HG02973 (cell line): Measurements from ENCODE around the gene RAPGEF4.
A peak's percentile ranks its signal among the peaks of the same experiment; 100 is the strongest.

Experiments
- ATAC-seq: cut with Tn5 transposase; IDR thresholded peaks from one replicate; pipeline ENCODE4 v1.9.1; 2021; ENCODE audit warnings: moderate library complexity; ENCODE audit not compliant: unreplicated experiment

RAPGEF4 gene

DNA sequence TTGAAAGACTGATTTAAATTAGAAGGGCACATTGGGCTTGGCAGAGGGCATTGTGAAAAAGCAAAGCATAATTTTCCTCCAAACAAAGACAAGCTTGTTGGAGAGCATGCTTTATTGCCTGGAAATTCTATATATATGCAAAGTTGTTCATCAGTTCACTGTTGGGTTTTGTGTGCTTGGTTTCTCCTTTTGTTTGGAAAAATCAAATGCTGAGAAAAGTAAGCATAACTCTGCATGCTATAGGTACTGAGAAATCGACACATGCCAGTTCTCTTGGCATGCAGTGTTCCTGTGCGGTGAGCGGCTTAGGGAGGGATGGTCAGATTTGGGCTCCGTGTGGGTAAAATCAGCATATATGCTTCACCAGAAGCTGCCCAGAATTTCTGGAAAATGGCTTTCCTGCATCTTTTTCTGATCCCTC is 161.0 kb downstream of the RAPGEF4 start:
- ATAC-seq, result no peak

DNA sequence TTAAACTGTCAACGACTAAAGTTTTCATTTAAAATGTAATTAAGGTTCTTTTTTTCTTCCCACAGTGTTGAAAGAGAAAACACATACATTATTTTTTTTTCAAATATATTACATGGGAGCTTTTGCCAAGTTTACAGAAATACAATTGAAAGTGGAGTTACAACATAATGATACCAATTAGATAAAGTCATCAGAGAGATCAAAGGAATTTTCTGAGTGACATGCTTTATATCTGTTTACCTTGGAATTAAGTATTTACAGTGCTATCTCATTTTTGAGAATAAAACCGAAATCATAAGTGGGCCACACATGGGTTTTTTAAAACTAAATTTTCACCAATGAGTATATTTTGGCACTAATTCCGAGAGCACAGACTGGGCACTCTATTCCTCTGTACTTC is 165.2 kb downstream of the RAPGEF4 start:
- no peak for ATAC-seq

- ATAC-seq, result no peak
Observed at GRCh38 chr2:172901913-172902312, 166.3 kb downstream of the RAPGEF4 start.

DNA sequence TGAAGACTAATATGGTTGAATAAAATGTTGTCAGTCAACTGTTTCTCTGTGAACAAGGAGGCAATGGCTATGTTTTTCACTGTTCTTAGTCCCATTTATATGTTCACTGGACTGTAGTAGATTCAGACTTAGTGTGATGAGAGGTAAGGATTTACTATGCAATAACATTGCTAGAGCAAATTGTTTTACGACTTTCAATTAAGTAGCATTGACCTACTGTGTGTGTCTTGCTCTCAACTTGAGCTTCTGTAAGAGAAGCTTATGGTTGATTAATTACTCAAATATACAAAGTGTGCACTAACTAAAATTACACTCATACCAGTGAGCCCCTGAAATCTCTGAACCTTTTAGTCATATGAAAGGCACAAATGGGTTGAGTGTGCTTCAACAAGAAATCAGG is 168.6 kb downstream of the RAPGEF4 start:
- ATAC-seq, result no peak

DNA sequence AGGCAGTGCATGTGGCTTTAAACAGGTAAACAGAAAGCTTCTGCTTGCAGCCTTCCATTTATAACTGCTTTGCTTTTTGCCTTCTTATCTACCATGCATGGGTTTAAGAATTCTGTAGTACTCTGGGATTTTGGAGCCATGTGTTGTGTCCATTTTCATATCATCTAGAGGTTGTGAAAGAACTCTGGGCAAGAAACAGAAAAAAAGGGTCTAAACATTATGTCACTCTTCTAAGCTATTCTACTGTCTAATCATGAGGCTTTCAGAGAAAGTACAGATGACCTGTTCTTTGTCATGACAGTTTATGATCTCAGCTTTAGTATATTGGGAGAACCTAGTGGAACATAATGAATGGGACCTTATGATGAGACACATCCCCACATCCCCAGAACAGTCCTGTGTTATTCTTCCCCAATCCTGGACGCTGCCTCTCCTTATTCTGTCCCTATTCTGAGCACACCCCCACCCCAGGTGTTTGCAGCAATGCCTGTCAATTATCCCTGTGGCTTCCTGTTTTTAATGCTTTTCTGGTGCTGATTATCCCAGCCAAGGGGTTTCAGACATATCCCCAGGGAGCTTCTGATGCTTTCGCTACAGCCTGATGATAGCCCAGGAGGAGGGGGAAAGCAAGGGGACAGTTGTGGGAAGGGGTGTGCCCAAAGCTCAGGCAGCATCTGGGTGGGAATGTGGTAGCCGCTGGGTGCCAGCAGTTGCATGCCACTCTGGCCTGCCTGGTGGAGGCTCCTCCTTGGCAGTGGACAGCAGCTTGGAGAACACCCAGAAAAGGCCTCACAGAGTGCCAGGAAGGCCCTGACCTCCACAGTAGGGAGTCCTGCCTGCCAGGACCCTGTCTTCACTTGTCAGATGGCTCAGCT is 170.5 kb downstream of the RAPGEF4 start:
- no peak for ATAC-seq

DNA sequence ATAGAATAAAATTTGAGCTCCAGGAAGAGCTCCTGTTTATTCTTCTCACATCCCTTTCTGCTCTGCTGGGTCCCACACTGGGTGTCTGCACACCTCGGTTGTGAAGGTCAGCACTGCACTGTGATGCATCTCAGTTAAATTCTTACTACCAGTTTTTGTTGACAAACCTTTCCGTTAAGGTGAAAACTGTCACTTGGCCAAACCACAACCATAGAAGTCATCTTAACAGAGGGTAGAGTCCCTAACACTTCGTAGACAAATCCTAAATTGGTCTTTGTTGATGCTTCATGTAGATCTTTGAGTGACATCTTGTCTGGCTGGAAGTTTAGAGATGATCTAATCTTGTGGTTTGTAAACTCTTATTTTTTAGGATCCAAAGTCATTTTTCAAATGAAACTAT is 172.6 kb downstream of the RAPGEF4 start:
- no peak for ATAC-seq

- no peak for ATAC-seq
Observed at GRCh38 chr2:172909454-172909853, 173.8 kb downstream of the RAPGEF4 start.

DNA sequence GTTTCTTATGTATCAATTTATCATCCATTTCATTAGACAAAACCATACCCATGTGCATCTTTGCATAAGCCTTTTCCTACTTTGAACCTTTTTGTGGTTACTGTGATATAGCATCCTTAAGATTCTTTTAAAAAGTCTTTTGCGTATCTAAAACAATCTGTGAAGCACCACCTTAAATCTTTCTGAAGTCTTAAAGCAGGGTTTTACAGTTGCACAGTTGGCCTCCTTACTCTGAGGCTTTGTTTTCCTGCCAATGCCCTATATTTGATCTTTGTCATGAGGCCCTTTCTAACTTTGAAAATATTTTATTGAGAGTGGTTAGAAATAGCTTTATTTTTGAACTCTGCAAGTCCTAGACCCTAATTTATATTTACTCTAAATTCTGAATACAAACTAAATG is 176.6 kb downstream of the RAPGEF4 start:
- ATAC-seq, result no peak

GRCh38 chr2:172914341-172915008 is 178.8 kb downstream of the RAPGEF4 start:
- no peak for ATAC-seq

DNA sequence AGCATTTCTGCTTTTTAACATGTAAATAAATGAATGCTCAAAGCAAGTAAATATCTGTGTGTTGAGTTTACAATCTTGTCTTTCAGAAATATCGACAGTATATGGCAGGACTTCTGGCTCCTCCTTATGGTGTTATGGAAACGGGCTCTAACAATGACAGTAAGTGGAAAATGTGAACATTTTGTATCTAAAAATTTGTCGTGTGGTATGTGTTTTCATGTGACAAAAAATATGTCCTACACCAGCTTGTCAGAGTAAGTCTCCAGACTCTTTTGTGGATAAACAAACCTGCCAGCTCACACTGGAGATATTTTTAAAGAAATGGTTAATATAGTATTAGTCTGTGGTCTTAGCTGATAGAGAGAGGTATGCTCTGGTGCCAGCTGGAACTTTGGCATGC is 182.1 kb downstream of the RAPGEF4 start:
- ATAC-seq, result no peak

- peak; percentile 85 for ATAC-seq
Observed at GRCh38 chr2:172919732-172920131, 184.1 kb downstream of the RAPGEF4 start.

DNA sequence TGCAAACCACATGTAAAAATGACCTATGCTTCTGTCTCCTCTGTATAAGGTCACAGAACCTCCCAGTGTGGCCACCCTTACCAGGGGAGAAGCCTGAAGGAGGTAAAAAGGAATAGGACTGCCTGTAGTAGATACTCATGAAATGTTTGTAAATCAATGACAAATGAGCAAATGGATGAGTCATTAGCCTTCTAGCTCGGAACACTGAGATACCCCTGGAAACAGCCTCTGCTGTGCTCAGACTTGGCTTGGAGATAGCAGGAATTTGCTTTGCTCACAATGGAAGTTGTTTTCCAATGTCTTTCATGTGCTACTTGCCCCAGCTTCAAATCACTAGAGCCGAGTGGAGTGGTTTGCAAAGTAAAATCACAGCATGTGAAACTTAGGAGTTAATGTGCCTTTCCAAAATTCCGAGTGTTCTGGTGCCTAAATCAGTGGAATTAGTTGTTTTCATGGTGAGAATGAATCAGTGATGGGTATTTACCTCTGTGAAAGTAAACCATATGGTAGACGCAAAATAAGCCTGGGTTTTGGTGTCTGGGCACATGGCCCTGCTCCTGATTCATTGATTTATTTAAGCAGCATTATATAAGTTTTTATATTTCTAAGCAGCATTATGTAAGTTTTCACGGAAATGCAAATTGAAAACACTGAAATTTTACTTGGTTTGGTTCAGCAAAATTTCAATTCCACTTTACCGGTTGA is 186.0 kb downstream of the RAPGEF4 start:
- ATAC-seq, result no peak

GRCh38 chr2:172922306-172922705 is 186.7 kb downstream of the RAPGEF4 start:
- ATAC-seq, result no peak

- ATAC-seq, result no peak
Observed at GRCh38 chr2:172922815-172923214, 187.2 kb downstream of the RAPGEF4 start.

DNA sequence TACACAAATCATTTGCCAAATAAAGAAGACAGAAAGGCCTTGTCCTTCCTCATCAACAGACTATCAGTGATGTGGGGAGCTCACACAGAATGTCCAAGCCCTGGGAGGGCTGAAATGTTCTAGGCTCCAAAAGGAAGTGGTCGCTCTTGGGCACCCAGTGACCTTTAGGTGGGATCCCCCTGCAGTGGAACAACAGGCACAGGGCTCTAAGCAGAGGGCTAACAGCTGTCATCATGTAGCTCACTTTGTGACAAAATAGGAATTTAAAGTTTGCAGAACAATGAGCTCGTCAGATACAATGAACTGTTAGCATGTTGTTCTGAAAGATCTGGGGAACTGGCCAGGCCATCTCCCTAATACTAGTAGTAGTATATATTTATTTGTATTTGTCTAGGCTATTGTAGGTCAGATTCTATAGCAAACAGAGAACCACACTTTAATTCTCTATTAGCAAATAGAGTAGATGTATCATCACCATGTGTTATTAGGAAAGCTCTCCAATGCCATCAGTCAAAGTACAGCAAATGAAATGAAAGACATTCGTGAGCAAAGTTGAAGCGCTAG is 188.5 kb downstream of the RAPGEF4 start:
- ATAC-seq, result no peak

DNA sequence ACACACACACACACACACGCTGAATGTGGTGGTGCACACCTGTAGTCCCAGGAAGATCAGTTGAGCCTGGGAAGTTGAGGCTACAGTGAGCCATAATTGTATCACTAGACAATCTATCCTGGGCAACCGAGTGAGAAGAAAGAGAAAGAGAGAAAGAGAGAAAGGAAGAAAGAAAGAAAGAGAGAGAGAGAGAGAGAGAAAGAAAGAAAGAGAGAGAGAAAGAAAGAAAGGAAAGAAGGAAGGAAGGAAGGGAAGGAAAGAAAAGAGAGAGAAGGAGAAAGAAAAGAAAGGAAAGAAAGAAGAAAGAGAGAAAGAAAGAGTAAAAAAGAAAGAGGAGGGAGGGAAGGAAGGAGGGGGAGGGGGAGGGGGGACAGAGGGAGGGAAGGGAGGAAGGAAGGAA is 190.0 kb downstream of the RAPGEF4 start:
- no peak for ATAC-seq

DNA sequence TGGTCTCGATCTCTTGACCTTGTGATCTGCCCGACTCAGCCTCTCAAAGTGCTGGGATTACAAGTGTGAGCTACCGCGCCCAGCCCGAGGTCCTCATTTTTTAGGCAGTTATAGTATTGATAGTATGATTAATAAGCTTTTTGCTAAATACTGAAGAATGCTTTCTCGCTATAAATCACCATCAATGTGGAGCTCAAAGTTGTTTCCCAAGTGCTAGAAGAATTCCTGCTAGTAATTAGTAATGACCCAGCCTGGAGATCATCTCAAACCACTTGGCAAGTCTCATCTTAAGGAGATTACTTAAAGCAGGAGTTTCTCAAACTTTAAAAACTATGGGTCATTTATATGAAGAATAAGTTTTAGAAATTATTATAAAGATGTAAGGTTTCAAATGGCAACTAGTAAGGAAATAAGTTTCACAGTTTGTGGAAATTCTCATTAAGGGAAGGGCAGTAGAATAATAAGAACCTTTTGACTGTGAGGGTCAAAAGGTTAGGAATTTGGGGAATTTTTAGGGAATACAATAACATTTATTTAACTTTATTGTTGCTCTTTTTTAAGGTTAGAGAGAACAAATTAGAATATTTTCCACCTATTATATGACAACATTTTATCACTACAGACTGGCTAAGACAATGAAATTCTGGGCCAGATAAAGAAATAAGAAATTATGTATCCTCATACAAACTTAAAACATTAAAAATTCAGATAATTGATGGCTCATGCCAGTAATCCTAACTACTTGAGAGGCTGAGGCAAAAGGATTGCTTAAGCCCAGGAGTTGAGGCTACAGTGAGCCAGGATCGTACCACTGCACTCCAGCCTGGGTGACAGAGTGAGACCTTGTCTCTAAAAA is 191.4 kb downstream of the RAPGEF4 start:
- ATAC-seq, result no peak

- no peak for ATAC-seq
Observed at GRCh38 chr2:172927641-172928357, 192.2 kb downstream of the RAPGEF4 start.

DNA sequence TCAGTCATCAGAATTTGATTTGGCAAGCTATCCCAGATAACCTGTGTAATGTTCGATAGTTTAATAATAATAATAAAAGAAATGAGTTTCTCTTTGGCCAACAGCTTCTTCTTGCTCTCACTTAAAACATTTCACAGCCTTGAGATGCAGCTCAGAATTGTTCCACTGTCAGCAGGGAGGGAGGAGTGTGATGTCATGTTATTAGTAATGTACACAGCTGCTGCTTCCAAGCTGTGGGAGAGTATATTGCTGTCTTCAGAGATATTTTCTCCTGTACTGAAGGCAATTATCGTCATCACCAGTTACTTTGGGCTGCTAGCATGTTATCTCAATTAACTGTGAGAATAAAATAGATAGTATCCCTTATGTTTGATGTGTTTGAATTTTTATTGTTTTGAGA is 193.1 kb downstream of the RAPGEF4 start:
- no peak for ATAC-seq

DNA sequence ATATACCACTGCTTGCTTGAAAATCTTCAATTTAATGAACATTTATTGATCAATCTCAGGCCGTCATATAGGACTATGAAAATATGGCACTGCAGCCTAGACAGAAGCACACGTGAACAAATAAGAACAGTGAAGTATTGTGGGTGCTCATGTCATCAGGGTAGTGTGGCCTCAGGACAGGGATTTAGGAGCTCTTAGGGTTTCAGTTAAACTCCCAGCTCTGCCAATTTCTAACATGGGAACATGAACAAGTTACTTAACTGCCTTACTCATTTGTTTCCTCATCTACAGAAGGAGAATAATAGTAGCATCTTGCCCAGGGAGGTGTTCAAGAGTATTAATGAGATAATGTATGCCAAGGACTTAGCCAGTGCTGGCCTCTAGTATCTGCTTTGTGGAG is 194.0 kb downstream of the RAPGEF4 start:
- ATAC-seq, result no peak
